Measurements from ENCODE around the gene NCL. TPM values are rescaled to one million over a fixed set of nuclear protein-coding genes. Genes with fewer than 3 reads are reported as not detected.

Gene NCL
- total RNA-seq, 2 donors from 2014 or later = 802 to 1,405 TPM

Other genes with a start within 250 kb of the NCL start
- 10 to 100 TPM; 12.6 to 20.1 TPM for gene B3GNT7, start 68.8 kb downstream of the NCL start, total RNA-seq
- gene NMUR1, start 66.0 kb upstream of the NCL start, total RNA-seq = 1 to 10 TPM; 3.1 to 3.4 TPM
- not detected for gene TEX44, start 128.4 kb upstream of the NCL start, total RNA-seq
- gene PTMA, start 244.0 kb upstream of the NCL start, total RNA-seq = 1,000 to 10,000 TPM; 1,013 to 1,764 TPM